GM19452 (cell line): ENCODE results near the gene LTBP2.

ENCODE experiments used
- ATAC-seq: cut with Tn5 transposase; IDR thresholded peaks from one replicate; pipeline ENCODE4 v1.9.1; 2021; ENCODE audit not compliant: unreplicated experiment

Gene LTBP2

DNA sequence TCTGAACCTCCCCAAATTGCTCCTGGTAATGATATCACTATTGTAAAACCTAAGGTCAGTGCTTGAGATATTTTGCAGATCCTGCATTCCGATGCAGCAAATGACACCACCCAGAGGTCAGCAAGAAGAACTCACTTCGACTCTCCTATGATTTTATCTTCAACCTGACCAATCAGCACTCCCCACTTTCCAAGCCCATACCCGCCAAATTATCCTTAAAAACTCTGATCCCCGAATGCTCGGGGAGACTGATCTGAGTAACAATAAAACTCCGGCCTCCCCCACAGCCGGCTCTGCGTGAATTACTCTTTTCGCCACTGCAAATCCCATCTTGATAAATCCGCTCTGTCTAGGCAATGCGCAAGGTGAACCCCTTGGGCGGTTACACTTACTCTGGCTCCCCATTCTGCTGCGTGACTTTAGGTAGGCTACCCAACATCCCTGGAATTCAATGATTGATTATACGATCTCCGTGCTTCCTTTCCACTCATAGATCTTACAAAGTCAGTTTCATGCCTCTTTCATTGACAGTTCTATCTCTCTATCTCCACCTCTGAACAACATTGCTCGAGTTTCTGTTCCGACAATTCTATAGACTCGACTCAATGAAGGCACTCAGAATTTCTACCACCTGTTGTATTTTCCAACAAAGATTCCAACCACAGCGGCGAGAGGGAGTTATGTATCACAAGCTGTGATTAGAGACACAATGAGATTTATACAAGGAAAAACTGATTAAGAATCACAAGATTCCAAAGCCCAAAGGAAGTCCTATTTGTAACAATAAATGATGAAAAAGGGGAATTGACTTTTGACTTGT, 119.9 kb downstream of the LTBP2 start:
- ATAC-seq, result no peak

DNA sequence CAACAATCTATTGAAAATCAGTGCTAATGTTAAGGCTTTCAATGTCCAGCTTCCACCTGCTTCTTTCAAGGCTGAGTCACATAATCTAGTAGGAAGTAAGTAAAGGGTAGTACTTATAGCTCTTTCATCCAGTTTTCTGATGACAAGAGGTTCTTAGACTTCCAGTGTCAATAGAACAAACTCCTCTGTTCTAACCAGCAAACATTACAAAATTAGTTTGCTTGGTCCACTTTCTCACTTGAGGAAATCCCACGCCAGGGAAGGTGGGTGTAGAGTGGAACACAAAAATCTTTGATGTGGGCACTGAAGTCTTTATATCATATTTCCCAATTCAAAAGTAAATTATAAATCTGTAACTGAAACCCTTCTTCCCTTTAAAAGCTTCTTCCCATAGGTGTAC, 121.6 kb downstream of the LTBP2 start:
- no peak for ATAC-seq

DNA sequence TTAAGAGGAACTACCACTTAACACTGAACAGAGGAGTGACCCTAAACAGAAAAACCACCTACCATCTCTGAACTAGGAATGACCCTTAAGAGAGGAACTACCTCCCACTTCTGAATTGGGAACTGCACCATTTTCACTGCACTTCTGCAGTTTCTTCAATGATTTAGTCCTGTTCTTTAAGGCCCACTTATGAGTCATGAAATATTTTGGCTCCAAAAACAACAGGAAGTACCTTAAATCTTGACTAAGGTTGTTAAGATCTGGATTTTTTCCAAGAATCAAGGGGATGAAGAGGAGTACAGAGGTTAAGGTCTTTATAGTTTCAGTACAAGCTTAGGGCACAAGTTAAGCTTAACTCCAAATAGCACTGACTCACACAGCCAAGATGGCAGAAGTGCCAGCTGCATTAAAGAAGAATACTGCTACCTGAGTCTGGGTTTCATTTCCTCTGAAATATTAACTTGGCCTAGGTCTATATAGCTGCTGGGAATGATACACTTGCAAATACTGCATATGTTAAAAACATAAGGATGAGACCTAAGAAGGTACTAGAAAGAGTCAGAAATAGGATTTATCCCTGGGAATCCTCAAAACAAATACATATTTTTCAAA, 123.1 kb downstream of the LTBP2 start:
- ATAC-seq, result no peak

DNA sequence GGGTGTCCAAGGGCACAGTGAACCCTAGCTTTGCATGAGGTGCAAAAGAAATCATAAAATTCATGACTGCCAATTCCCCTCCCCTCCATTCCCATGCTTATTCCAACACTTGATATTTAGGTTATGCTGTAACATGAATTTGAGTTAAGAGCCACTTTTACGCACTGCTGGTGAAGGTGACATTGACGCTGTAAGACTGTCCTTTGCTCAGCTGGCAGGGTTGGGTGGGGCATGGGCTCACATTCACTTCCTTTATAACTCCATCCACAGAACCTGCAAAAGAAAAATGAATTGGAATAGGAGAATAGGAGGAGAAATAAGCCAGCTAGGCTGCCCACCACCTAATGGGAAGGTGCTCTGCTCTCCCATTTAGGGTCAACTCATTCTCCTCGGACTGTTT, 125.9 kb downstream of the LTBP2 start:
- ATAC-seq, result no peak

DNA sequence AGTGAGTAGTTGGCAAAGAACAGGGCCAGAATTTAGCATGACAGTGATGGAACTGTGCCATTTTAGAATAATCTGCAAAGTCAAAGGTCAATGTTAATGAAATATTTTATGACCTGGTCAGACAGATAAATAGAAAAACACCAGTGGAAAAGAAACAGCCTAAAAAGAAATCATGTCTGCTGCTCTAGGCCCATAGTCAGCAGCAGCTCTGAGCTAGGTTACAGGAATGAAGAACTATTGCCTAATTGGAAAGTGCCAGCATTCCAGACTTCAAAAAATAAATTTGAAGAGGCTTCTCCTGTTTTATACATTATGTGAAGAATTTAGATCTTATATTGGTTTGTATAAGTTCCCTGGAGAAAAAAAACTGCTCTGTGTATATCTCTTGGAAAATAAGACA, 128.7 kb downstream of the LTBP2 start:
- no peak for ATAC-seq

DNA sequence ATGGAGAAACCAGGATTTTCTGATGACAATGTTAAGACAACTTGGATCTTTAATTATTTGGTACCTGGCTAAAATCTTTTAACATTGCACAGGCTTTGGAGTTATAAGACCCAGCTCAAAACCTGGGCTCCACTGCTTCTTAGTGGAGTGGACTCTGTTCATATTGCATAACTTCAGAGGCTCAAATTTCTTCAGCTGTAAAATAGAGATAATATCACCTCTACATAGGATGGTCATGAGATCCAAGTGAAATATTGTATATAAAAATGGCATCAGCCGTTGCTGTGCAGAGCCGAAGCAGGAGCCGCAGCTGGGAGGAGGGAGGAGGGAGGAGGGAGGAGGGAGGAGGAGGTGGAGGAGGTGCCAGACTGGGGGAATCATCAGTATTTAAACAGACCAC, 129.5 kb downstream of the LTBP2 start:
- no peak for ATAC-seq

DNA sequence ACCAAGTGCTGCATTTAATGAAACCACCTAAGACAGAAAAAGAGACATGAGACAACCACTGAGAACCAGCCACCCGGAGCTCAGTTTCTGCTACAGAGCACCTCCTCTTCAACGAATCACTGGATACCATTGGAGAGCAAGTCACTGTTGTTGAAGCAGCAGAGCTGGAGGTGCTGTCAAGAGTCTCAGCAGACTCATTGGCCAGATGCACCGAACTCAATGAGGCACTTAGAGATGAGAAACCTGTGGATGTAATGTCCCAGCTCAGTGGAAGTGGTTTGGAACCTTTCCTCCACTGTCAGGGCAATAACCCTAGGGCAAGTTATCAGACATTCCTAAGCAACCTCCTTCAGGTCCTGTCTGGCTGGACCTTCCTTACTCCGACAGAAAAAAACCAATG, 132.0 kb downstream of the LTBP2 start:
- ATAC-seq, result no peak

DNA sequence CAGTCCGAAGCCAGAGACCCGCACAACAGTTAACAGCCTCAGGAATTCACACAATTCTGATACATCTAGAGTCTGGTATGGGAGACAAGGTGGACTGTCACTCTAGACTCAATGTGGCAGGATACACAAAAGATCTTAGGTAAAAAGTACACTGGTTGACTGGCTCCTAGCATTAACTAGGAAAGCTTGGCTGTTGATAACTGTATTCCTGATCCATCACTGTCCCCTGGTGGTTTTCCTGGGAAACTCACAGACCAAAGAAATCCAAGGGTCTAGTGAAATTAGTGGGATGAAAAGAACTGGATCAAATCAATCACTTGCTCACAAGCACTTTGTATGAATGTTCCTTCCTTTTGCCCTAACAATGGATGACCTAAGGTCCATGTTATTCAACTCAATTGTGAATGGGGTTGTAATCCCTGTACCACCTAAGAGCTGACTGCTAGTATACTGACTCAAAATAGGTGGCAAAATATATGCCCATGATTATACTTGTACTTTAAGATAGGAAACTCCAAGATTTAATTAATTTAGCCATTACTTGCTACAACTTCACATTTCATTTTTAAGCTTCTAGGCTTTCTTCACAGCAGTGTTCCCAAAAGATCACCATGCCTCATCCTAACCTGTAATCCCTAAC, 132.9 kb downstream of the LTBP2 start:
- no peak for ATAC-seq

DNA sequence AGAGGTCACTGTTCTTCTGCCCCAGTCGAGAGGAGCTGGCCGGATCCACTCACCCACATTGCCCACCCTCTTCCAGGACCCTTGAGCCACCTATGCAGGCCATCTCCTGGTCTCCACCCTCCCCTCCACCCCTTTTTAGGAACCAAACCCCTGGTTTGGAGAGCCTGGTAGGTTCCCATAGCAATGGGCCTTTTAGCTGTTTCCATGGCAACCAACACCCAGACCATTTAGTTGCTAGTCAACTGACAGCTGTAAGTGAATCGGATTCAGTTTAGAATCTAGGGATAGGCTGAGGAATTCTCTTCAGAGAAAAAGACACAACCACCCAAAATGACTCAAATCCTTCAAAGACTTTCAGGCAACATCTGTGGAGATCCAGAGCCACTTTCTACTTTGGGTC, 135.4 kb downstream of the LTBP2 start:
- no peak for ATAC-seq

DNA sequence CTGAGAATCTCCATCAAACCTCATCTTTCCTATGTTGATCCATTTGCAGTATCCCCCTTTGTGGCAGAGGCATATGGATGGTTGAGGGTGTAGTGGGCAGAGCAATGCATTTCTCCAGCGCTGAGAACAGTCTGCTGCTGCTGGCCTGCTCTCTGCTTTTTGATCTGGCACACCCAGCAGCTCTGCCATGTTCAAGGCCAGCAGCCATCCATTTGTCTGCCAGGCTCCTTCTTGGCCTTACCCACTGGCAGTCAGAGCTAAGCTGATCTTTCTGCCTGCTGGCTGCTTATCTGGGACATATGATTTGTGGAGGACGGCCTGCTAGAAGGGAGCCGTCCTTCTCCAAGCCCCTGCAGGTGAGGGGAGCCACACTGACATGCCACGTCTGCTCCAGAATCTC, 135.9 kb downstream of the LTBP2 start:
- no peak for ATAC-seq

DNA sequence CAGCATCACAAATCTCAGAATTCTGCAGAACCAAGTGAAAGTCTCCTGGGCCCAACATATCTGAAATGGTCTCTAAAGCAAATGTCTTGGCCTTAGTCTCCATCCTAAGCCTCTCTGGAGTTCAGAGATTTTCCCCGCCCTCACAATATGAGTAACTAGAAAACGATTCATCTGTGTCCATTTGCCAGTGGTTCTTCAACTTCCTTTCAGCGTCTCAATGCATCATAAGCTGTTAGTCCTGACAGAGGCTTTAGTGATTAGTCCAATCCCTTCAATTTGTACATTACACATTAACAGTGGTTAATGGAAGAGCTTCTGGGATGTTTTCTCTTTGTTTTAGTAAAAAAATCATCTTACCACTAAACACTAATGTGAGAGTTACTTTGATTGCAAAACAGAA, 136.4 kb downstream of the LTBP2 start:
- ATAC-seq, result no peak

DNA sequence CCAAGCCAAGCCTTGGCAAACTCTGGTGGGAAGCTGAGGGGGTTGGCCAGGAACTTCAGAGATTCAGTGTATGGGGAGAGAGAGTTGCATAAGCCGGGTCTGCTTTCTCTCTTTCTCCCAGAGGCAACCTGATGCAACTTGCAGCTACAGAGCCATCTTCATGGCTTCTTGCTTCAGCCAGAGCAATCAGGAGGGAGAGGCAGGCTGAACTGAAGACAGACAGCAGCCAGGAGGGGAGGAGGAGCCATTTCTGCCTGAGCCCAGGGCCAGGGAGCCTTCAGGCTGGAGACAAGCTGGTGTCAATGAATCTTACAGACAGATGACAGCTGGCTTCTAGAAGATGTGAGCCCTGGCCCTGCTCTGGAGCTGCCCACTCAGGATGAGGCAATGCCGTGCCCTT, 137.7 kb downstream of the LTBP2 start:
- no peak for ATAC-seq

DNA sequence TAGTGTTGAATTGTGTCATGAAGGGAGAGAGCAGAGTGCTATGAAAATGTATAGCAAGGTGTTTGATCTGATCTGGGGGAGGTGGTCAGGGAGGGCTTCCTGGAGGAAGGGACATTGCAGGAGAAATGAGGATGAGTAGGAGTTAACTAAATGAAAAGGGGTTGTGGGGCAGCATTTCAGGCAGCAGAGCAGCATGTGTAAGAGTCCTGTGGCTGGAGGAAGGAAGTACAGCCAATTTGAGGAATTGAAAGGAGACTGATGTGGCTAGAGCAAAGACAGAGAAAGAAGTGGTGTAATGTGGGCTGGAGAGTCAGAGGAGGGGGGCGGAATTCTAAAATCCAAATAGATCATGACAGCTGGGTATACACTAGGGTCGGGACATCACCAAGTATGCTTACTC, 139.4 kb downstream of the LTBP2 start:
- no peak for ATAC-seq

DNA sequence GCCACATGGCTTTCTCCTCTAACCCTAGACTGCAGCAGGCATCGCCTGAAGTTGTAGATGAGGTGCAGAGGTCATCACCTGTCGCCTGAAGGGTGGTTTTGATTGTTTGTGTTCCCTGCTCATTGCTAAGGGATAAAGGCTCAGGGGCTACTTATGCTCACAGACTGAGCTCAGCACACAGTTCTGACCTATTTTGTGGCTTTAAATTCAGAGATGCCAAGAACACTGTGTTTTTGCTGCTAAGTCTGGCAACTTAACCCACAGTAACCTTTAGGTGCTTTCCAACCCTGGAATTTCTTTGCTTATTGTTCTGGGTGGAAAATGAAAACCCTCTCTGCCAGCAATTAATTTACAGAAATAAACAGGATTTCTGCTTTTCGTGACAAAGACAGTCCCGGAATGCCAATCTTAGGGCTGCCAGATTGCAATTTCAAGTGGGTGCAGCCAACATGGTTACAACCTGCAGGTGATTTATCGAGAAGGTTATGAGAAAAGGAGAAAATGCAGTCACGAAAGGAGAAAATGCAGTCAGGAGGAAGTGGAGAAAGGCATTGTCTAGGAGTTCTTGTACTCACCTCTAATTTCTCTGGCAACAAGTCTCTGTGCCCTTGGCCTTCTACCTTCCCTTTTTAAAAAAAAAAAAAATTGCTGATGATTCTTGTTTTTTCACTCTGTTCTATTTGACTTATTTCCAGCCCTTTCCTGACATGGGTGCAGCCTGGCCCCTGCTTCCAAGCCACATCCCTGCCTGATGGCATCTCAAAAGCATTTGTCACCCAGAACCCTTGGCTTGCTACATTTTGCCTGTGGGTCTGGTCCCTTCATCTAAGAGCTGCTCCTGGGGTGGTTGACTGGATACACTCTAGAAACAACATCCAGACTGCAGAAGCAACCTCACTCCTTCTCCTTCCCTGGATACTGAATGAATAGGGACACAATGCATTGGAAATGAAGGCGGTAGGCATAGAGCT, 142.2 kb downstream of the LTBP2 start:
- no peak for ATAC-seq

DNA sequence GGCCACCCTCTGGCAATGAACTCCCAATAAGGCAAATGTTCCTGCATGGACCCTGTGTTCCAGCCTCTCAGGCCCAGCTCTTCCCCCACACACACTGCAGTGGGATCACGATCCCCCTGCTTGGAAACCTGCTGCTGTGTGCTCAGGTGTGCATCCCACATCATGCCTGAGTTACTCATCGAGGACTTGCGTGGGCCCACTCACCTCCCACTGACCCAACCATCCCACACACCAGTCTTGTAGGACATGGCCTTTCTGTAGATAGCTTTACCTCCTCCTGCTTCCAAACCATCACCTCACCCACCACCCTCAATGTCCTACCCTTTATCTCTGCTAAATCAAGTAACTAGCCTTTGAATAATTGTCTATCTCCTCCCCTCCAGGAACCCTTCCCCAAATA, 143.5 kb downstream of the LTBP2 start:
- no peak for ATAC-seq

DNA sequence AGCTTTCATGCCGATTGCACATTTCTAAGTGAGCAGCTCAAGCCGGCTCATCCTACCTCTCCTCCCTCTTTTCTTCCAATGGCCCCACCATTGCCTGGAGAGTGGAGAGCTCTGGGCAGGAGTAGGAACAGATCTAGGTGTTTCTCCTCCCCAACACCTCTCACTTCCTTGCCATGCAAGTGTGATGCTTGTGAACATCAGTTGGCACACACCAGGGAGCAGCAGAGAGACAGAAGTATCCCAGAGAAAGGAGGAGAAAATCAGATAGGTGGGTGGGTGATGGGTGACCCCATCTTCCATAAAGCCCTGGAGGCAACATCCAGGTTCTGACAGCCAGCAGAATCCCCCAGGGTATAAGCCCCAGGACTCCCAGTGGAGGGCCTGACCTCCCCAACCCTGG, 146.7 kb downstream of the LTBP2 start:
- ATAC-seq, result no peak

DNA sequence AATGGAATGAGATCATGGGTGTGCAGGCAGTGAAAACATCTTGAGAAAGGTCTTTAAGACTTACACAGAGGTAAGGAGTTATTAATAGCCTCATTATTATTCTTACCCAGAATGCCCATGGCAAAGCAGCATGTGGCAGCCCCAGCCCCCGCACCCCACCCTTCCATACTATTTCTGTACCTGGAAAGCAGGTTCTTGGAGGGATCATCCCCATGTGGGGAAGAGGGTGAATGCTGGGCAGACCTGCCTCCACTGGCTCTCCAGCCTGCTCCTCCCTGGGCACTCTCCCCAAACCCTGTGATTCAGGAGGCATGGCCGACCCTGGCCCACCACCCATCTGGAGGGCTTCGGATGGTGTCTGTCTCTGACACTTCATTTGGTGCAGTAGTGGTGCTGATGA, 147.3 kb downstream of the LTBP2 start:
- ATAC-seq, result no peak

DNA sequence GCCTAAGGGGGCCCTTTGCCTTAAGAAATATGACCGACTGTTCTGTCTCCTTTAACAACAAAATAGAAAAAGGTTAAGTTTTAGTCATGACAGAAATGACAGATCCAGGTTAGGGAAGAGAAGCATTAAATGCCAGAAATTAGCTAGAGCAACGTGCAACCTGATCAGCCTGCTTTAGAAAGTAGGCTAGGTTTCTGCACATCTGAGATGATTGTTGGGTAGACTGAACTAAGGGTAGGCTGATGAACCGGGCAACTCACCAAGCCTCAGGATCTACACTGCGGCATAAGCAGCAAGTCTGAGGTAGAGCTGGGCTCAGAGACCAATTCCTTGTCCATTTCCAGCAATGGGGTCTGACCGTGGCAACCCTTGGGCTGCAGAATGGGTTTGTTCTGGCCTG, 148.3 kb downstream of the LTBP2 start:
- no peak for ATAC-seq

DNA sequence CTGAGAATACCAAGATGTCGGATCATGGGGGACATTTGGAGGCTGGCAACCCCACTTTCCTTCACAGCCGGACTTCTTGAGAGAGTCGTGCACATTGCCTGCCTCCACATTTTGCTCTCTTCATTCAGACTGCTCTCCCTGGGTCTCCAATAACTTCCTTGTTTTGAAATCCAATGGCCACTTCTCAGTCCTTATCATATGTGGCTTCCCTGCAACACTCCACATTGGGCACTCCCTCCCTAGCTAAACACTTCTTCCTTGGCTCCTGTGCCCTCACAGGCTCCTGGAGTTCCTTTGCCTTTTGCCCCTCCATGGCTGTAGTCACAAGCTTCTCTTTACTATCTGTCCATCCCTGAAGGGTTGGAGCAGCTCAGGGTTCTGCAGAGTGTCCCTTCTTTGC, 149.0 kb downstream of the LTBP2 start:
- no peak for ATAC-seq

DNA sequence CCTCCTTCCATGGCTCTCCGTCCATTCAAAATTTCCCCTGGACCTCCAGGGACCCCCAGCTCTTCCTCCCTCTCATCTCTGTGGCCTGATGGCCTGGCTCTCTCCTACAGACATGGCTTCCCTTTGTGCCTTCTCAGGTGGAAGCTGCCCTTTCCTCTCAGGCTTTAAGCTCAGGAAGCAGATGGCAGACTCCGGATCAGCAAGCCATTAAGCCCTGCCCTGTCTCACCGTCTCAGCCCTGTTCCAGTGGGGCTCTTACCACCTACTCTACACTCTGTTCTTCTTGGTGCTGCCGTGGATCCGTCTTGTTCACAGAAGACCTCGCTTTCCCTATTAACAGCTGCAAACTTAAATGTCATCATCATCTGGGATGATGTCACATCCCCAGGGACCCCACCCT, 152.1 kb downstream of the LTBP2 start:
- ATAC-seq, result no peak

DNA sequence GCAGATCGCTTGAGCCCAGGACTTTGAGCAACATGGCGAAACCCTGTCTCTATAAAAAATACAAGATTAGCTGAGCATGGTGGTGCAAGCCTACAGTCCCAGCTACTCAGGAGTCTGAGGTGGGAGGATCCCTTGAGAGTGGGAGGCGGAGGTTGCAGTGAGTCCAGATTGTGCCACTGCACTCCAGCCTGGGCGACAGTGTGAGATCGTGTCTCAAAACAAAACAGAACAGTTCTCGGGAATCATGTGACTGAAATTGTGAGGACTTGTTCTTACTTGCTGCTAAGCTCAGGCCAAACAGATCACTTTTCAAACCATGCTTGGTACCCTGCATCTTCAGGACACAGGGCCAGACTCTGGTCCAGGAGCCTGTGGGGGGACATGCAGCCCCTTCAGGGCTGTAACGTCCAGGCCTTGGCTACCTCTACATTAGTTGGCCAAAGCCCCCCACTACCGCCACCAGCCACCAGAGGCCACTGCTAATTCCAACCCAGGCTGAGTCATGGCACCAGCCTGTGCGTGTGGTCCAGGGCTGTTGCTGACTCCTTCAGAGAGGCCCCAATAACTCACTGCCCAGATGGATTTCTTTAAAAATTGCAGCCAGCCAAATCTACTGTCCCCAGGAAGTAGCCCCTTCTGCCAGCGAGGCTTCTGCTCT, 152.6 kb downstream of the LTBP2 start:
- ATAC-seq, result no peak
